HG03442 (cell line): ENCODE measurements around the gene LRRC27.

Source experiments
- ATAC-seq: cut with Tn5 transposase; IDR thresholded peaks from one replicate; pipeline ENCODE4 v1.9.1; 2021; ENCODE audit warnings: mild to moderate bottlenecking, moderate library complexity; ENCODE audit not compliant: unreplicated experiment

The LRRC27 gene

DNA sequence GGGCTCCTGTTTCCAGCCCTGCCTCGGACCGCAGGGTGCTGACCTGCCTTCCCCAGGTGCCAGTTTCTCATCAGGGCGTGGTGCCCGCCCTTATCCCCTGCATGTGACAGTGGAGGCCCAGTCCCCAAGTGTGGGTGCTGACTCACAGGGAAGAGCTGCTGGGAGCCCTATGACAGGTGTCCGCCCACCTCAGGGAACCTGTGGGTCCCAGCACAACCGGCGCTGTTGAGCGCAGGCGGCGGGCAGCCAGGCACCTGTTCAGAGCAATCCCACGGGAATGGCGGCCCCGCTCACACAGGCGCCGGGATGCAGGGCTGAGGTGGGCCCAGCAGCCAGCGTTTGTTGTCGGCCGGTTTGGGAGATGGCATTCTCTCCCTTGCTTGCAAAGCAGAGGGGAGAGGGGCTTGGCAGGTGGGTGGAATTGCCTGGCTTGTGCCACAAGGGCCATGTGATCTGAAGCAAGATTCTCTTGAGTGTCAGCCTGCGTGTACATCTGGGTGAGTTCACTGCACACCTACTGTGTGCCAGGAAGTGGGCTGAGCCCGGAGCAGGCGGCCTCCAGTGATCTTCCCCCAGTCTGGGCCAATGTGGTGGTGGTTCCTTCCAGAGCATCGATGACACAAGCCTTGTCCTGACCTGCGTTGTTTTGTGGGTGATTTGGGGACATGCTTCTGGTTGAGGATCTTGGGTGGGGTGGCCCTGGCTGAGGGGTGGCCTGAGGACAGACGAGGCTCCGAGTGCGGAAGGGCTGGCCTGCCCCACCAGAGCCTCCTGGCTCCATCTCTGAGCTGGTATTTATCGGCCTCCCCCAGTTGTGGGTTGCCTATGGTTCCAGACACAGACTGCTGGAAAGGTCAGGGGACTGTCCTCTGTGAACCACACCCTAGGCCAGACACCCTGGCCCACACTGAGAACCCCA lies 67.4 kb downstream of the LRRC27 start:
- no peak for ATAC-seq

DNA sequence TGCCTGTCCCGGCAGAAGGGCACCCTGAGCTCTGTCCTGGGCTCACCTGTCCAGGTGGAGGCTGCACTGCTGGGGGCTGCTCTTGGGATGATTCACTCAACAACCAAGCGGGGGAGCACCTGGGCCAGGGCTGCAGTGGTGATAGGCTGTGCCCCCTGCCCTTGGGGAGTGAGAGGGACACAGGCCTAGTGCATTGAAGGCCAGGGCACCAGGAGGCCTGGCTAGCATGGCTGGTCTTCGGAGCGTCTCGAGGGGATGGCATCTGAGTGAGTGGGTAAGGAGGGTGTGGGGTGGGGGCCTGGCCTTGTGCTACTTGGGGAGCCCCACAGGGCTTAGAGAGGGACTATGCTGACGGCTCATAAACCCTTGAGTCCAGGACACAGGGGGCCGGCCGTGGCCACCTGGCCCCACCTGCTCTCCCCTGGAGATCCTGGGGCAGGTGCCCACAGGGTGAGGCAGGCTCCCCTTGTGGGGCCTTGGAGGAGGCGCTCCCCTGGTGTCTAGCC lies 68.1 kb downstream of the LRRC27 start:
- no peak for ATAC-seq

DNA sequence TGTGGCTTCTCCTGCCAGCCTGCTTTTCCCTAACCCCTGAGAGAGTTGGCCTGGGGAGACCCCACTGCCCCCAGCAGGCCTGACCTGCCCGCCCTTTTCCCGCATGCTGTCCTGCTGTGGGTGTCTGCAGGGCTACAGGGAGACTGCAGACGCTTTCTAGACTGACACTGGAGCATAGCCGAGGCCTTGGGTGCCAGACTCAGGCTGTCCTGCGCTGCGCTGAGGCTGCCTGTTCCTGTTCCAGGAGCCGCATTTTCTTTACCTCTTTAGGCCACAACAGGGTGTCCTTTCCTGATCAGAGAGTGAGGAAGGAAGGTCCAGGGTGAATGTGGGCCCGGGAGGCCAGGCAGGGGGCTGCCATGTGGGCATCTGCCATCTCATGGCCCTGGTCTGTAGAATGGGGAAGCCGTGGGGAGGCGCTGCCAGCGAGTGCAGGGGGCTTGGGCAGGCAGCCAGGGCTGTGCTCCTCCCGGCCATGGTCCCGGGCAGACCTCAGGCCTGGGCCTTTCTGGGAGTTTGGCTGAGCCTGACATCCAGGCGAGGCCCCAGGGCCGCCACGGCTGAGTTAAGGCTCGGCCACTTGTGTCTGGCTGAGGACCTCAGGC lies 68.7 kb downstream of the LRRC27 start:
- no peak for ATAC-seq

DNA sequence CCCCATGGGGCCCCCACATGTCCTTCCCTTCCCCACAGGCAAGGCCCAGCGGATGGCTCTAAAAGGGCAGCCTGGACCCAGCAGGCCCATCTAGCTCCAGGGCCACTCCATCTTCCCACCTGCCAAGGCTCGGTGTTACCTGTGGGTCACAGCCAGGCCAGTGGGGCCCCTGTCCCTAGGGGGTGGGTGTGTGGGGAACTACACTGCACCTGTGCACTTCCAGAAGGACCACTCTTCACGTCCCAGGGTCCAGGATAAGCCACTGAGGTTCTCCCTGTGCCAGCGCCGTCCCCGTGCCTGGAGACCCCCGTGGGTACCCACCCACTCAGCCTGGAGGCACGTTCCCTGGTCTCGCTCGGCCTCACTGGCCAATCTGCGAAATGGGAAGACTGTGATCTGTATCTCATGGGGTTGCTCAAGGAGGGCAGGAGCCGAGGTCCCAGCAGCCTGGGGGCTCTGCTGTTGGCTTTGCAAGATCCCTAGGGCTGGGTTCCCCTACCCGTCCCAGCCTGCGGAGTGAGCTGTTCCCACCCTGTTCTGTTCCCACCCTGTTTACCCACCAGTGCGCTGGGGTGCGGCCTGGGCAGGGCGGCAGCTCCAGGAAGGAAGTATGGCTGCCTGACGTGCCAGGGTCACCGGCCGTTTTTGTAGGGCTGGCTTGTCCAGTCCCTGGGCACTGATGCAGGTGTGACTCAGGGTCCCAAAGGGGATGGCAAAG lies 69.6 kb downstream of the LRRC27 start:
- ATAC-seq: no peak

DNA sequence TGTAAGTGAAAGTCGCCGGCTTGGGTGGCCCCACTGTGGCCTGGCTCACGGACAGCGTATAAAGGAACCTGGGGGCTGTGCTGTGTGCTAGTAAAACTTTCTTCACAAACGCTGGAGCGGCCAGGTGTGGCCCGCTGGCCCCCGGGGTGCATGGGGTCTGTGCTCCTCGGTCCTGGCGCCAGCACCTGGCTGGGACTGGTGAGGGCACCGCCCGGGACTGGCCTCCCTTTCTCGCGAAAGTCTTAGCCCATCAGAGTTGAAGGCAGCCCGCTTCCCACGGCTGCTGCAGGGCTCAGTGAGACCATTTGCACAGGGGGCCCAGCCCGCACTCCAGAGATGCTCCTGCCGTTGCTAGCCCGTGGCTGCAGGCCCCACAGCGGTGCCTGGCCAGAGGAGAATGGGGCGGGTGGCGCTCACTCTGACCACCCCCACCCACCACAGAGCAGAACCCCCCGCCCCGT lies 70.8 kb downstream of the LRRC27 start:
- no peak for ATAC-seq

DNA sequence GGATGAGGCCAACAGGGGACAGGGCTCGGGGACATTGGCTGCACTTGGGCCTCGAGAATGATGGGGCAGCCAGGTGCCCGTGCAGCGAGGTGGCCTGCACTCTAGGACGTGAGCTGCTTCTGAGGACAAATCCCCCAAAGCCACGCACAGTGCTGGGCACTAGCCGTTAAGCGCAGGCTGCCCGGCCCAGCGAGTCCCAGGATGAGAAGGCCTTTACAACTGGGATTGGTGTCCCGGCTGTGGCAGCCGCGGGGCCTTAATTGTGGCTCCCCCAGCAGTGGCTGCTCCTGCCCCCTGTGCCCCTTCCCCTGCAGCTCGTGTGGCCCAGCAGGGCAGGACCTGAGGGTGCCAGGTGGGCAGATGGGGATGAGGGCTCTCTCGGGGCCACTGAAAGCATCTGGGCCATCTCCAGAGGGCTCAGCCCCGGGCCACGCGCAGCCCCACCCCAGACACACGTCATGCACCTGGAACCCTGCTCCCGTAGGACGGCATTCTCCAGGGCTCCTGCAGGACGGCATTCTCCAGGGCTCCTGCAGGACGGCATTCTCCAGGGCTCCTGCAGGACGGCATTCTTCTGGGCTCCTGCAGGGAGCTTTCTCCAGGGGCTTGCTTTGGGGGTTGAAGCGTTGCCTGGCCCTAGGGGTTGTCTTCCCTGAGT lies 71.6 kb downstream of the LRRC27 start:
- ATAC-seq: no peak

DNA sequence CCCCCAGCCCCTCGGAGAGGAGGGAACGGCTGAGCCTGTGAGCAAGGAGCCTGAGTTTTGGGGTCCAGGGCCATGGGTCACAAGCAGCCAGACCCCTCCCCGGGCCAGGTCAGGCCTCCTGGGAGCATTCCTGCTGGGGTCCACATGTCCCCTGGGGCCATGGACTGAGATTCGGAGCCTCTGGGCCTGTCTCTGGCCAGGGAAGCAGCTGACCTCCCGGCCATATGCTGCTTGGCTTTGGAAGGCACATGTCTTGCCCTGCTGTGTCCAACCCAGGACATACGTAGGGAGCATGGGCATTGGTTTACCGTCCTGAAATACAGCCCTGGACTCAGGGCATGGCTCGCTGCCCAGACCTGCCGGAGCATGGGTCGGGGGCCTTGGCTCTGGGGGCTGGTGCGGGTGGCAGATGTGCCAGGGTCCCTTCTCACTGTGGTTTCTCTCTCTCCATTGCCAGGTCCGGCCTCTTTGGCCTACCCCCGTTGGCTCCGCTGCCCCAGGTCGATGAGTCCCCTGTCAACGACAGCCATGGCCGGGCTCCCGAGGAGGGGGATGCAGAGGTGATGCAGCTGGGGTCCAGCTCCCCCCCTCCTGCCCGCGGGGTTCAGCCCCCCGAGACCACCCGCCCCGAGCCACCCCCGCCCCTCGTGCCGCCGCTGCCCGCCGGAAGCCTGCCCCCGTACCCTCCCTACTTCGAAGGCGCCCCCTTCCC lies 72.3 kb downstream of the LRRC27 start:
- no peak for ATAC-seq

DNA sequence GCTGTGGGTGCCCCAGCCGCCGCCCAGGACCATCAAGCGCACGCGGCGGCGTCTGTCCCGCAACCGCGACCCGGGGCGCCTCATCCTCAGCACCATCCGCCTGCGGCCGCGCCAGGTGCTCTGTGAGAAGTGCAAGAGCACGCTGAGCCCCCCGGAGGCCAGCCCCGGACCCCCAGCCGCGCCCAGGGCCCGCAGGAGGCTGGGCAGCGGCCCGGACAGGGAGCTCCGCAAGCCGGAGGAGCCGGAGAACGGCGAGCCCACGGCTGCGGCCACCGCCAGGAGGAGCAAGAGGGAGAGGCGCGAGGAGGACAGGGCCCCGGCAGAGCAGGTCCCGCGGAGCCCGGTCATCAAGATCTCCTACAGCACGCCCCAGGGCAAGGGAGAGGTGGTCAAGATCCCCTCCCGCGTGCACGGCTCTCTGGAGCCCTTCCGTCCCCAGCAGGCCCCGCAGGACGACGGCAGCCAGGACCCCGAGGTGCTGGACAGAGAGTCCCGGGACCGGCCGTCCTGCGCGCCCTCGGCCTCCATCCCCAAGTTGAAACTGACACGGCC lies 73.0 kb downstream of the LRRC27 start:
- no peak for ATAC-seq

DNA sequence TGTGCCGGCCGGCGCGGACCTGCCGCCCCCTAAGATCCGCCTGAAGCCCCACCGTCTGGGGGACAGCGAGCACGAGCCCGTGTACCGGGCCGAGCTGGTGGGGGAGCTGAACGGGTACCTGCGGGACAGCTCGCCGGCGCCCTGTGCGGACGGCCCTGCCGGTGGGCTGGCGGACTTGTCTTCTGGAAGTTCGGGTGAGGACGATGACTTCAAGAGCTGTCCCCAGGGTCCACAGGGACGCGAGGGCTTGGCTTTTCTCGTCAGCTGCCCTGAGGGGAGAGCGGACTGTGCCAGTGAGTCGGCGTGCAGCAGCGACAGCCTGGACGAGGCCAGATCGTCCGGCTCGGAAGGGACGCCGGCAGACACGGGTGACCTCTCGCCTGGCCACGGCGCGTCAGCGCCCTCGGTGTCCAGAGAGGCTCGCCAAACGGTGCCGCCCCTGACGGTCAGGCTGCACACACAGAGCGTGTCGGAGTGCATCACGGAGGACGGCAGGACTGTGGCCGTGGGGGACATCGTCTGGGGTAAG lies 73.5 kb downstream of the LRRC27 start:
- ATAC-seq: no peak

DNA sequence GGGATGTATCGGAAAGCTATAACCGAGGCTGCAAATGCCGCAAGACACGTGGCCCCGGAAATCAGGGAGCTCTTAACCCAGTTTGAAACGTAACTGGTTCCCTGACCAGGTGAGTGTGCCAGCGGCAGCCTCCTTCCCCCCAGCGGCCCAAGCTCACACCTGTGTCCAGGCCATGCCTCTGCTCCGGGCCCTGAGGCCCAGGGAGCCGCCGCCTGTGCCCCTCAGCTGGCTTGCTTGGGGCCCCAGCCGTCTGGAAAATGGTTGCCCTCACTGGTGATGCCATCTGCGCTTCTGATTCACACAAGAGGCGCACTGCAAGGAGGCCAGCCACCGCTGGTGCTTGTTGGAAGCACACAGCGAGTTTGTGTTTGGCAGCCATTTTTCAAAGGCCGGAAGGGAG lies 74.2 kb downstream of the LRRC27 start:
- no peak for ATAC-seq

DNA sequence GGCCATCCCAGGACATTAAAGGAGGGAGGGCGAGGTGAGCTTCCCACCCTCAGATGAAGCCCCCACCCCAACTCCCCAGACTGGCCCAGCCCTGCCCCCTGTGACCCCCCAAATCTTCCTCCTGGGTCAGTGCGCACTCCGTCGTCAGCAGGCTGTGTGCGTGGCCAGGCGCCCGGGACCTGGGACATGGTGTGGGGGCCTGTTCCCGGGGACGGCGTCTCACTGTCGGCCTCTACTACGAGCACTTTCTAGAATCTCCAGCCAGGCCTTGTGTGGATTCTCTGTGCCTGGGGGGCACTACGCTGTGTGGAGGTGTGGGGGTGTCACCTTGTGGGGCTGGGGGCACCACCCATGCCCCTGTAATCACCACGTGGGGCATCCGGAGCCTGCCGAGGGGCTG lies 74.8 kb downstream of the LRRC27 start:
- no peak for ATAC-seq

DNA sequence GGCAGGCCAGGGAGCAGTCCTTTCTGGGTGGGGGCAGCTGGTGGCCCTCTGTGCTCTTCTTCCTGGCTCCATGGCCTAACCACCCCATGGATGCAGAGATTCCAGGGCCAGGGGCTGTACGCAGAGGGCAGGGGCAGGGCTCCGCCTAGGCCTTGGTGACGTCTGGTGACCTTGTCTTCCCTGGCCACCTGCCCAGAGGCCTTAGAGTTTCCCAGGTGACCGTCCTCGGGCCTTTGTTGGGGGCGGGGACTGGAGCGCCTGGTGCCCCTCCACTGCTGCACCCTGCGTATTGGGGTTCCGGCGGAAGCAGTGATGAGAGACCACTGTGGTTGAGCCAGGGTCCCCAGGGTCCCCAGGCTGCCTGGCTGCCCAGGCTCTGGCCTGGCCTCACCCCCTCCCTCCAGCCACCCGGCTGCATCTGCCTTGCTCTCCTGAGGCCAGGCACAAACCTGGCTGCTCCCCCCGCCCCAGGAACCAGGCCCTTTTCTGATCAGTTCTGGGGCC lies 75.3 kb downstream of the LRRC27 start:
- no peak for ATAC-seq

DNA sequence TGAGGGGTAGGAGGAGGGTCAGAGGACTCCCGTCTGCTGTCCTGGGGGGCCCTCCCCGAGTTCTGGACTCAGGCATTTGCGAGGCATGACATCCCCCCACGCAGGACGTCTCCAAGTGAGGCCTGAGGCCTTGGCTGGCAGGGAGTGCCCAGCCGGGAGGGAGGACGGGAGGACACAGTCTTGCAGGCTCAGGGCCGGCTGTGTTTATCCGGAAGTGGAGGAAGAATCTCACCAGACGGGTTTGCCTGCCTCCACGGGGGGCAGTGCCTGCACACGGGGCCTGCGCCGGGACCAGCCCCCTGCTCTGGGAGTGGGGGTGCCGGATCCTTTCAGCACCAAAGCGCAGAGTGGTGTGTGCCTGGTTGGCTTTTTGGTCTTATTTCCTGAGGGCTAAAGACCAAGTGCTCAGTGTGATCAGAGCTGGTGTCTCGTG lies 75.9 kb downstream of the LRRC27 start:
- ATAC-seq: no peak

DNA sequence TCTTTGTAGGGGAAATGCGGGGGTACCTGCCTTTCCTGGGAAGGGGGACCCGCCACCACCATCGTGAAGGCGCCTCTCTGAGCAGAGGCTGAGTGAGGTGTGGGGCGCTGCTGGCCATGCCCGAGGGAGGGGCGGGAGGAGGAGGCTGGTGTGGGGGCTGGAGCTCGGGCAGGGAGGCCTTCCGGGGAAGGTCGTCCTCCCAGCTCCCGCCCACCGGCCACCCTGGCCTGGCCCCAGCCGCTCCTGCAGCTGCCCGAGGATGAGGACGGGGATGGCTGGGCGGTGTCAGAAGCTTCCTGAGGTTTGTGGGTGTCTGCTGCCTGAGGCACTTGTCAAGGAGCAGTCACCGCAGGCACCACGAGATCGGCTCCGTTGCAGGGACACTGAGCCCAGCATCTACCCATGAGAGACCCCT lies 76.4 kb downstream of the LRRC27 start:
- ATAC-seq: no peak

DNA sequence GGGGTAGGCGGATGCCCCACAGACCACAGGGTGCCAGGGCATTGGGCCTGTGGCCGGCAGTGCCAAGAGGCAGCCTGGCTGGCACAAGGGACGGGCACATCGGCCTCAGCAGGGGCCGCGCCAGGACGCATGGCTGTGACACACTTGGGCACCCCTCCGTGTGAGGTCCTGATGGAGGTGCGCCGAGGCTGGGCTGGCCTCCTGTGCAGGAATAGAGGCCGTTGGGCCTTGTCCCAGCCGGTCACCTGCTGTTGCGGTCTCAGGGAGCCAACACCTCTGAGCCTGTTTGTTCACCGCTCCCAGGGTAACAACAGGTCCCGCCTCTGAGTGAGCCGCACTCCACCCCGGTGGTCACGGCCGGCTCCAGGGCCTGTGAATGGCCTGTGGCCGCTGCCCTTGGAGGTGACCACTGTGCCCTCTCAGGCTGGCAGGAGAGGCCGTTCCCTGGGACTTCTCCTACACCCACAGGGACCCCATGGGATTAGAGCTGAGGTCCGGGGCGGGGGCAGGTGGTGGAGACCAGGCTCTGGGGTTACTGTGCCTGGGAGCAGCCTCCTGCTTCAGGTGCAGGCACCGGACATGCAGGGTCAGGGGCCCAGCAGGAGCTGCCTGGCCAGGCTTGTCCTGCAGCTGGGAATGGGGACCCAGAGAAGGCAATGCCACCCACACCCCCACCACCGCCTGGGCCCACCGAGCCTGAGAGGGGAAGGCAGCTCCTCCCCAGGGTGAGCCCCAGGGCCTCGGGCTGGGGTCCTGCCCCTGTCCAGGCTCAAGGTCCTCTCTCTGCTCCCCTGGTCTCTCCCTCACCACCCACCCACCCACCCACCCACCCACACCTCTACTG lies 77.1 kb downstream of the LRRC27 start:
- ATAC-seq: no peak

DNA sequence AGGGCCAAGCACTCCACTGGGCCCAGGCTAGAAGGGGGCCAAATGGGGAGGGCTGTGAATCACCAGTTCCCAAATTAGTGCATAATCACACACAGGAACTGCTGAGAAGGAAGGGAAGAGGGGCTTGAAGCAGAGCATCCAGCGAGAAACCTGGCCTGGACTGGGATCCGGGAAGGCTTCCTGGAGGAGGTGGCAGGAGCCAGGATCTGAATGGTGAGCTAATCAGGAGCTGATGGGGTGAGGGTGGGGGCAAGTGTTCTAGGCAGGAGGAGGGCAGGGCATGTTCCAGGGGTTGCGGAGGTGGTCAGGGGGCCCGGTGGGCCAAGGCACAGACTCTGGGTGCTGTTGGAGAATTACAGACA lies 77.7 kb downstream of the LRRC27 start:
- no peak for ATAC-seq

DNA sequence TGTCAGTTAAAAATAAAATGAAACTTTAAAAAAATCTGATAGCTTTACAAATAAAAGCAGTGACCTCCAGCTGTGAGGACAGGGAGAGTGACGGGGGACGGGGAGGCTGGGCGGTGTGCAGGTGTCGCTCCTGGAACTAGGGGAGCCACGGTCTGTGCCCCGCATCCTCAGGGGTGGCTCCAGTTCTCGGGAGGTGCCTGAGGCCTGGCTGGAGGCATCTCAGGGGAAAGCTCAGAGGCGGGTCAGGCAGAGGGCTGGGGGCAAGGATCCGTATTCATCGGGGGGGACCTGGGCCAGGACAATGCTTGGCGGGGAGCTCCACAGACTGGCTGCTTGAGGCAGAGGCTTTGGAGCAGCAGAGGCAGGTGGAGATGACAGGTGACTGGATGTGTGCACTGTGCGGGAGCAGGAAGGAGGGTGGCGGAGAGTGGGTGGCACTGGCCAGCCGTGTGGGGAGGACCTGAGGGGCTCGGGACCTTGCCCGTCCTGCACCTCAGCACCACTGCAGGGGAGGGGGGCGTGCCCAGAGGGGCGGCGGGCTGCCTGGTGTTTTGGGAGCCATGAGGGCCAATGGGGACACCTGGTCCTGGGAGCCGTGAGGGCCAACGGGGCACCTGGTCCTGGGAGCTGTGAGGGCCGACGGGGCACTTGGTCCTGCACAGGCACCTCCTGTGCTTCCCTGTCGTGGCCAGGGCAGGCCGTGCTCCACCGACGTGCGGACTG lies 78.2 kb downstream of the LRRC27 start:
- ATAC-seq: no peak
